Measurements from ENCODE around the gene ZNF256. TPM values are rescaled to one million over a fixed set of nuclear protein-coding genes. Genes with fewer than 3 reads are reported as not detected.

The ZNF256 gene
- total RNA-seq, 2 donors from 2014 or later = 7.2 to 8.1 TPM

GRCh38 chr19:57964761-57965160, 17.3 kb upstream of the ZNF256 start:
- no peaks in the 10 kb centered on the region for H3K9me3 ChIP-seq
- intact Hi-C loops (cut with DNase I) = no loop called here
- H3K36me3 ChIP-seq = no peaks in the 10 kb centered on the region

DNA sequence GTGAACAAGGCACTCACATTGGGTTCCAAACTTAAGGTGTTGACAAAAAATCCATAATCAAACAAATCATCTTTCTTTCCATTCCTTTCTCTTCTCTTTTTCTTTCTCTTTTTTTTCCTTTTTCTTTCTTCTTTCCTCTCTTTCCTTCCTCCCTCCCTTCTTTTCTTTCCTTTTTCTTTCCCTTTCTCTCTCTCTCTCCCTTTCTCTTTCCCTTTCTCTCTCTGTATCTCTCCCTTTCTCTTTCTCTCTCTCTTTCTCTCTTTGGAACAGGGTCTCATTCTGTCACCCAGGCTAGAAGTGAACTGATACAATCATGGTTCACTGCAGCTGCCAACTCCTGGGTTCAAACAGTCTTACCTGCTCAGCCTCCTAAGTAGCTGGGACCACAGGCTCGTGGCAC, 14.3 kb upstream of the ZNF256 start:
- no peaks in the 10 kb centered on the region for H3K36me3 ChIP-seq
- H3K4me3 ChIP-seq = no peak overlapping the region
- DNase-seq (ENCODE audit: low spot score) = no peak
- no peaks in the 10 kb centered on the region for H3K27me3 ChIP-seq (replicated peaks; ENCODE audit: insufficient read depth)
- no peak overlapping the region for H3K27ac ChIP-seq
- H3K9me3 ChIP-seq = no peaks in the 10 kb centered on the region
- TF ChIP-seq POLR2AphosphoS5 (IDR thresholded peaks at IDR 0.05) (no peak), POLR2A (IDR thresholded peaks at IDR 0.05) (no peak)
- TF ChIP-seq, protein P1, sequence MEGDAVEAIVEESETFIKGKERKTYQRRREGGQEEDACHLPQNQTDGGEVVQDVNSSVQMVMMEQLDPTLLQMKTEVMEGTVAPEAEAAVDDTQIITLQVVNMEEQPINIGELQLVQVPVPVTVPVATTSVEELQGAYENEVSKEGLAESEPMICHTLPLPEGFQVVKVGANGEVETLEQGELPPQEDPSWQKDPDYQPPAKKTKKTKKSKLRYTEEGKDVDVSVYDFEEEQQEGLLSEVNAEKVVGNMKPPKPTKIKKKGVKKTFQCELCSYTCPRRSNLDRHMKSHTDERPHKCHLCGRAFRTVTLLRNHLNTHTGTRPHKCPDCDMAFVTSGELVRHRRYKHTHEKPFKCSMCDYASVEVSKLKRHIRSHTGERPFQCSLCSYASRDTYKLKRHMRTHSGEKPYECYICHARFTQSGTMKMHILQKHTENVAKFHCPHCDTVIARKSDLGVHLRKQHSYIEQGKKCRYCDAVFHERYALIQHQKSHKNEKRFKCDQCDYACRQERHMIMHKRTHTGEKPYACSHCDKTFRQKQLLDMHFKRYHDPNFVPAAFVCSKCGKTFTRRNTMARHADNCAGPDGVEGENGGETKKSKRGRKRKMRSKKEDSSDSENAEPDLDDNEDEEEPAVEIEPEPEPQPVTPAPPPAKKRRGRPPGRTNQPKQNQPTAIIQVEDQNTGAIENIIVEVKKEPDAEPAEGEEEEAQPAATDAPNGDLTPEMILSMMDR (IDR thresholded peaks at IDR 0.05) = no peak
- intact Hi-C loops (cut with DNase I) = no loop called here
- 88% methylated on average over 1 of the region's 1 CpG for WGBS
- H3K4me1 ChIP-seq (replicated peaks) = no peaks in the 10 kb centered on the region

More at GRCh38 chr19:57964761-57965160, 17.3 kb upstream of the ZNF256 start:
- DNase-seq (ENCODE audit: low spot score) = no peak
- 85% methylated on average over 8 of the region's 8 CpGs for WGBS
- H3K27me3 ChIP-seq (replicated peaks; ENCODE audit: insufficient read depth) = no peaks in the 10 kb centered on the region
- H3K4me1 ChIP-seq (replicated peaks) = no peaks in the 10 kb centered on the region
- no peak overlapping the region for H3K27ac ChIP-seq
- no peak overlapping the region for H3K4me3 ChIP-seq
- TF ChIP-seq POLR2A (IDR thresholded peaks at IDR 0.05) (no peak), POLR2AphosphoS5 (IDR thresholded peaks at IDR 0.05) (no peak)
- TF ChIP-seq, protein P1 (IDR thresholded peaks at IDR 0.05) = no peak

DNA sequence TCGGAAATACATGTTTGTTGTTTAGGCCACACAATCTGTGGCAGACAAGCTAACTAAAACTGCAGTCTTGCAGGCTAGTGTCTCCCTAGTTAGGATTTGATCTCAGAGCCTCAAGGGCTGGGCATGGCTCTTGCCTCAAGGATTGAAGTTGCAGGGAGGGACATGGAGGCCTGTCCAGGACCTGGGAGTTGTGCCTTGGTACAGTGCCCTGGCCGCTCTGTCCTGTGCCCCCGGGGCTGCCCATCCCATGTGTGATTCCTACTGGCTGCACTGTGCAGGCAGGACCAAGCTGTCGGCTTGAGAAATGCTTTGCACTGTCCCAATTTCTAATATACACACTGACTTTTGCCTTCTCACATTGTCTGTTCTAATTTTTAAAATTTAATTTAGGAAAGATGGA, 7.5 kb upstream of the ZNF256 start:
- H3K36me3 ChIP-seq = no peaks in the 10 kb centered on the region
- H3K9me3 ChIP-seq = no peaks in the 10 kb centered on the region
- WGBS = 94% methylated on average over 4 of the region's 4 CpGs
- intact Hi-C loops (cut with DNase I) = no loop called here
- no peak overlapping the region for H3K27ac ChIP-seq
- H3K4me1 ChIP-seq (replicated peaks) = no peaks in the 10 kb centered on the region
- H3K4me3 ChIP-seq = no peak overlapping the region
- no peak for DNase-seq (ENCODE audit: low spot score)
- TF ChIP-seq, protein P1 (IDR thresholded peaks at IDR 0.05) = no peak
- H3K27me3 ChIP-seq (replicated peaks; ENCODE audit: insufficient read depth) = no peaks in the 10 kb centered on the region

GRCh38 chr19:57949702-57950101, 2.2 kb upstream of the ZNF256 start:
- WGBS = 88% methylated on average over 12 of the region's 12 CpGs
- intact Hi-C loops (cut with DNase I) = no loop called here
- no peaks in the 10 kb centered on the region for H3K4me1 ChIP-seq (replicated peaks)
- no peaks in the 10 kb centered on the region for H3K27me3 ChIP-seq (replicated peaks; ENCODE audit: insufficient read depth)
- no peaks in the 10 kb centered on the region for H3K36me3 ChIP-seq
- H3K4me3 ChIP-seq = no peak overlapping the region
- no peak overlapping the region for H3K27ac ChIP-seq
- TF ChIP-seq POLR2AphosphoS5 (IDR thresholded peaks at IDR 0.05) = no peak
- no peak for TF ChIP-seq POLR2A (IDR thresholded peaks at IDR 0.05)
- TF ChIP-seq, protein P1 (IDR thresholded peaks at IDR 0.05) = no peak
- no peaks in the 10 kb centered on the region for H3K9me3 ChIP-seq
- DNase-seq (ENCODE audit: low spot score) = no peak

DNA sequence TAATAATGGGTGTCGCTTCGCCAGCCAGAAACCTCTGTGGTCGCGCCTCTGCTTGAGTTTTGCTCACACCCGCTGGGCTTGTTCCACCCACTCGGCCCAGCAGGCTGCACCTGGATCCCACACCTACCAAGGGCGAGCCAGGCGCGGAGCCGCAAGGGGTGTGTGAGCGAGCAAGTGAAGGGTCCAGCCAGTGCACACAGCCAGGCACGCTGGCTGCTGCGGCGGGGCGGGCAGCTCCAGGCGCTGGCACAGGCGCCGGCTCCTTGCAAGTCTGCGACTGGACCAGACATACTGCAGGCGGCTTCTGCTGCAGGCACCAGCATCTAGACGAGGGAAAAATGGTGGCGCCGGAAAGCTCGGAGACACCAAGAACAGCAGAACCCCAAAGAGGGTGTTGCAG, 1.8 kb upstream of the ZNF256 start:
- no peak overlapping the region for H3K4me3 ChIP-seq
- H3K9me3 ChIP-seq = no peaks in the 10 kb centered on the region
- no peaks in the 10 kb centered on the region for H3K27me3 ChIP-seq (replicated peaks; ENCODE audit: insufficient read depth)
- no peak overlapping the region for H3K27ac ChIP-seq
- DNase-seq (ENCODE audit: low spot score) = no peak
- TF ChIP-seq POLR2A (IDR thresholded peaks at IDR 0.05) (no peak), POLR2AphosphoS5 (IDR thresholded peaks at IDR 0.05) (no peak)
- TF ChIP-seq, protein P1 (IDR thresholded peaks at IDR 0.05) = no peak
- no peaks in the 10 kb centered on the region for H3K36me3 ChIP-seq
- 89% methylated on average over 24 of the region's 24 CpGs for WGBS
- no peaks in the 10 kb centered on the region for H3K4me1 ChIP-seq (replicated peaks)
- intact Hi-C loops (cut with DNase I) = no loop called here

Data from prostate gland (tissue), 2 donors.